Measurements from ENCODE around the gene LOXHD1.

- TF ChIP-seq, protein P1, sequence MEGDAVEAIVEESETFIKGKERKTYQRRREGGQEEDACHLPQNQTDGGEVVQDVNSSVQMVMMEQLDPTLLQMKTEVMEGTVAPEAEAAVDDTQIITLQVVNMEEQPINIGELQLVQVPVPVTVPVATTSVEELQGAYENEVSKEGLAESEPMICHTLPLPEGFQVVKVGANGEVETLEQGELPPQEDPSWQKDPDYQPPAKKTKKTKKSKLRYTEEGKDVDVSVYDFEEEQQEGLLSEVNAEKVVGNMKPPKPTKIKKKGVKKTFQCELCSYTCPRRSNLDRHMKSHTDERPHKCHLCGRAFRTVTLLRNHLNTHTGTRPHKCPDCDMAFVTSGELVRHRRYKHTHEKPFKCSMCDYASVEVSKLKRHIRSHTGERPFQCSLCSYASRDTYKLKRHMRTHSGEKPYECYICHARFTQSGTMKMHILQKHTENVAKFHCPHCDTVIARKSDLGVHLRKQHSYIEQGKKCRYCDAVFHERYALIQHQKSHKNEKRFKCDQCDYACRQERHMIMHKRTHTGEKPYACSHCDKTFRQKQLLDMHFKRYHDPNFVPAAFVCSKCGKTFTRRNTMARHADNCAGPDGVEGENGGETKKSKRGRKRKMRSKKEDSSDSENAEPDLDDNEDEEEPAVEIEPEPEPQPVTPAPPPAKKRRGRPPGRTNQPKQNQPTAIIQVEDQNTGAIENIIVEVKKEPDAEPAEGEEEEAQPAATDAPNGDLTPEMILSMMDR (IDR thresholded peaks at IDR 0.05), result no peak
- TF ChIP-seq EZH2 (IDR thresholded peaks at IDR 0.05; ENCODE audit: borderline replicate concordance, insufficient read depth, low read depth, low read length, poor library complexity, severe bottlenecking), result no peak
Measured at GRCh38 chr18:46705521-46705920, 48.5 kb upstream of the LOXHD1 start.

All from B cell (primary cell).